Breast epithelium (tissue), 3 donors: ENCODE results near the gene IGSF3.

Experiments
- CTCF ChIP-seq, 3 donors: fragments of 450-650 bp; IDR thresholded peaks; one replicate each; pipeline ENCODE4 v1.5.1; 2016 to 2017; ENCODE audit warnings: antibody characterized with exemption in 3 of 3, mild to moderate bottlenecking in 3 of 3, moderate library complexity in 3 of 3
- POLR2A ChIP-seq: fragments of 450-650 bp; IDR thresholded peaks from one replicate; pipeline ENCODE4 v1.6.1; 2016; ENCODE audit warnings: antibody characterized with exemption, mild to moderate bottlenecking, moderate library complexity

GRCh38 chr1:116698244-116698595 is 30.7 kb upstream of the IGSF3 start:
- no peak for TF ChIP-seq POLR2A
- no peak for TF ChIP-seq CTCF (IDR thresholded peaks at IDR 0.05)
